SK-N-SH (cell line): ENCODE measurements around the gene PTPRS. TPM values are rescaled to one million over a fixed set of nuclear protein-coding genes. Genes with fewer than 3 reads are reported as not detected.

Source experiments
- CTCF ChIA-PET: fragments of 300-600, 350-600 bp; formaldehyde crosslinking; extraction: SDS; loops from one replicate; lab custom pipeline; 2021; lab: Yijun Ruan, JAX
- POLR2A ChIA-PET: fragments of 350-600 bp; sonication (Branson Sonifier 250); formaldehyde crosslinking; extraction: SDS; loops from one replicate; lab custom pipeline; 2020; ENCODE audit warnings: antibody characterized with exemption, inconsistent platforms; lab: Yijun Ruan, JAX
- DNase-seq: peaks from one replicate; pipeline ENCODE4 v3.0.0; 2012
- H2AFZ ChIP-seq: fragments of 200-600 bp; sonication (generic); 2 replicates; pipeline ENCODE4 v1.8.1; 2016; ENCODE audit warnings: antibody characterized with exemption, mild to moderate bottlenecking, low read depth
- H3F3A ChIP-seq: fragments of 200-600 bp; sonication (generic); replicated peaks from 2 replicates; pipeline ENCODE3; 2016; ENCODE audit warnings: antibody characterized with exemption, mild to moderate bottlenecking; ENCODE audit not compliant: insufficient read depth
- H3K27ac ChIP-seq, 2 experiments: fragments of 200-500 bp in 1 of 2; fragments of 200-600 bp in 1 of 2; sonication (Bioruptor generic) in 1 of 2; sonication (generic), shearing (Covaris generic) in 1 of 2; 2 replicates each; pipeline versions ENCODE4 v1.5.1 to v1.6.1; 2014 to 2016; ENCODE audit warnings: low read depth in 2 of 2, inconsistent platforms in 1 of 2, low read length in 1 of 2, mild to moderate bottlenecking in 1 of 2, mixed read lengths in 1 of 2
- H3K27me3 ChIP-seq: fragments of 200-600 bp; sonication (generic), shearing (Covaris generic); 2 replicates; pipeline ENCODE4 v1.6.1; 2016; ENCODE audit warnings: mixed run types; ENCODE audit not compliant: insufficient read depth
- H3K36me3 ChIP-seq, 2 experiments: fragments of 200-500 bp in 1 of 2; fragments of 200-600 bp in 1 of 2; sonication (Bioruptor generic) in 1 of 2; sonication (generic) in 1 of 2; replicated peaks in 1 of 2; 2 replicates each; pipeline versions ENCODE3 to v1.5.1; 2014 to 2016; ENCODE audit warnings: low read length in 1 of 2, mild to moderate bottlenecking in 1 of 2; ENCODE audit not compliant: insufficient read depth in 2 of 2, control insufficient read depth in 1 of 2
- H3K4me1 ChIP-seq, 2 experiments: fragments of 200-500 bp in 1 of 2; fragments of 200-600 bp in 1 of 2; sonication (Bioruptor generic) in 1 of 2; sonication (generic), shearing (Covaris generic) in 1 of 2; 2 replicates each; pipeline versions ENCODE4 v1.5.1 to v1.6.1; 2014 to 2016; ENCODE audit warnings: low read depth in 1 of 2, low read length in 1 of 2, mixed run types in 1 of 2; ENCODE audit not compliant: insufficient read depth in 2 of 2, control insufficient read depth in 1 of 2
- H3K4me2 ChIP-seq: fragments of 200-600 bp; sonication (generic), shearing (Covaris generic); 2 replicates; pipeline ENCODE4 v1.6.1; 2017; ENCODE audit warnings: mixed run types
- H3K4me3 ChIP-seq, 2 experiments: fragments of 200-500 bp in 1 of 2; fragments of 200-600 bp in 1 of 2; sonication (Bioruptor generic) in 1 of 2; sonication (generic), shearing (Covaris generic) in 1 of 2; 2 replicates each; pipeline versions ENCODE4 v1.5.1 to v1.8.1; 2014 to 2016; ENCODE audit warnings: low read depth in 2 of 2, inconsistent platforms in 1 of 2, low read length in 1 of 2, mild to moderate bottlenecking in 1 of 2, mixed read lengths in 1 of 2, moderate library complexity in 1 of 2
- H3K79me2 ChIP-seq: fragments of 200-600 bp; sonication (generic); 2 replicates; pipeline ENCODE4 v1.8.1; 2017; ENCODE audit warnings: mild to moderate bottlenecking; ENCODE audit not compliant: insufficient read depth
- H3K9ac ChIP-seq: fragments of 200-600 bp; sonication (generic); 2 replicates; pipeline ENCODE4 v1.6.1; 2017; ENCODE audit warnings: mixed run types
- H3K9me2 ChIP-seq: fragments of 200-600 bp; sonication (generic); 2 replicates; pipeline ENCODE4 v1.6.1; 2017; ENCODE audit warnings: mixed run types
- H3K9me3 ChIP-seq: fragments of 200-600 bp; sonication (generic); 2 replicates; pipeline ENCODE4 v1.6.1; 2017; ENCODE audit warnings: mixed run types, mild to moderate bottlenecking, moderate library complexity
- H4K20me1 ChIP-seq: fragments of 200-600 bp; sonication (generic); 2 replicates; pipeline ENCODE4 v1.6.1; 2017; ENCODE audit warnings: mild to moderate bottlenecking, mixed run types; ENCODE audit not compliant: insufficient read depth
- ELF1 ChIP-seq: IDR thresholded peaks from 2 replicates; pipeline ENCODE4 v1.4.0; 2012
- EZH2phosphoT487 ChIP-seq: fragments of 200-600 bp; sonication (generic); IDR thresholded peaks from 2 replicates; pipeline ENCODE4 v1.6.1; 2017; ENCODE audit warnings: low read depth, mixed run types, mild to moderate bottlenecking, antibody characterized with exemption, moderate library complexity, borderline replicate concordance
- FOSL2 ChIP-seq: IDR thresholded peaks from 2 replicates; pipeline ENCODE4 v1.4.0; 2012; ENCODE audit warnings: low read depth, mild to moderate bottlenecking, moderate library complexity, borderline replicate concordance
- FOXJ3 ChIP-seq: sonication (generic); formaldehyde crosslinking; IDR thresholded peaks from 2 replicates; pipeline ENCODE4 v1.5.1; 2020; ENCODE audit warnings: mild to moderate bottlenecking, missing genetic modification reagents
- FOXM1 ChIP-seq: IDR thresholded peaks from 2 replicates; pipeline ENCODE4 v1.4.0; 2012; ENCODE audit warnings: low read depth, mild to moderate bottlenecking
- JUND ChIP-seq: IDR thresholded peaks from 2 replicates; pipeline ENCODE4 v1.4.0; 2012
- MAX ChIP-seq: IDR thresholded peaks from 2 replicates; pipeline ENCODE4 v1.4.0; 2012; ENCODE audit warnings: low read depth
- MXI1 ChIP-seq: IDR thresholded peaks from 2 replicates; pipeline ENCODE4 v1.6.1; 2012; ENCODE audit warnings: mild to moderate bottlenecking, low read depth, low read length, improper control_type of control experiment
- NFIC ChIP-seq: IDR thresholded peaks from 2 replicates; pipeline ENCODE4 v1.4.0; 2012; ENCODE audit warnings: borderline replicate concordance
- NRF1 ChIP-seq: IDR thresholded peaks from 2 replicates; pipeline ENCODE4 v1.6.1; 2012; ENCODE audit warnings: low read depth, mild to moderate bottlenecking, low read length
- RFX5 ChIP-seq: IDR thresholded peaks from 2 replicates; pipeline ENCODE4 v1.6.1; 2012; ENCODE audit warnings: mild to moderate bottlenecking, improper control_type of control experiment, low read length
- RXRA ChIP-seq: IDR thresholded peaks from 2 replicates; pipeline ENCODE4 v1.4.0; 2012; ENCODE audit warnings: low read depth, mild to moderate bottlenecking, borderline replicate concordance
- SMC3 ChIP-seq: IDR thresholded peaks from 2 replicates; pipeline ENCODE4 v1.6.1; 2012; ENCODE audit warnings: low read depth, low read length, improper control_type of control experiment
- TAF1 ChIP-seq: IDR thresholded peaks from 2 replicates; pipeline ENCODE4 v1.6.1; 2012; ENCODE audit warnings: low read depth, mild to moderate bottlenecking, low read length, moderate library complexity, borderline replicate concordance
- TEAD4 ChIP-seq: IDR thresholded peaks from 2 replicates; pipeline ENCODE4 v1.4.0; 2012; ENCODE audit warnings: mild to moderate bottlenecking, borderline replicate concordance; ENCODE audit not compliant: insufficient read depth
- USF1 ChIP-seq: IDR thresholded peaks from 2 replicates; pipeline ENCODE4 v1.4.0; 2012; ENCODE audit warnings: low read depth, borderline replicate concordance
- WGBS: methylation state at CpG from one replicate; pipeline ENCODE4 v1.1.6; 2017; ENCODE audit warnings: low lambda C conversion rate; 5-methylcytosine and 5-hydroxymethylcytosine counted together
- polyA plus RNA-seq, 3 experiments: library from polyadenylated mRNA; depleted of rRNA; stranded (reverse); fragments of >200 nt; gene quantifications; 2 replicates each; pipeline ENCODE4 v1.2.3, GENCODE V29; 2012
- TF ChIP-seq, protein P1 (sequence below): fragments of 150-350 bp; IDR thresholded peaks from 2 replicates; pipeline ENCODE4 v1.6.1; 2016; ENCODE audit warnings: mild to moderate bottlenecking, low read depth, low read length
- TF ChIP-seq, protein P2 (sequence below): IDR thresholded peaks from 2 replicates; pipeline ENCODE4 v1.4.0; 2012; ENCODE audit warnings: low read depth, borderline replicate concordance
- TF ChIP-seq, protein P3 (sequence below): fragments of 200-600 bp; sonication (generic); IDR thresholded peaks from 2 replicates; pipeline ENCODE4 v1.6.1; 2017; ENCODE audit warnings: antibody characterized with exemption, mild to moderate bottlenecking, moderate library complexity

PTPRS gene
- polyA plus RNA-seq, 1 of the 3 experiments (the other 2 are of a cell fraction): 91.0 TPM

DNA sequence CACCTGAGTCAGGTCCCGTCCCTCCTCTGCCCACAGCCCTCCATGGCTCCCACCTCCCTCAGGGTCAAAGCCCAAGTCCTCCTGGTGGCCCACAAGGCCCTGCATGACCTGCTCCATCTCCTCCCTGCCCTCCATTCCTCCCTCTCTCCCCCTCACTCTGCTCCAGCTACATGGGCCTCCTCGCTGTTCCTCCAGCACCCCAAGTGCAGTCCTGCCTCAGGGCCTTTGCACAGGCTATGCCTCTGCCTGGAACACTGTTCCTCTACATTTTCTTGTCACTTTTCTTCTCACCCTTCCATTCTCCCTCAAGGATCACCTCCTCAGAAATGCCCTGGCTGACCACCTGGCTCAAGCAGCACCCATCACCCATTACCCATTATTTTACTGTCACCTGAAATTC is 41.5 kb downstream of the PTPRS start:
- WGBS: 98% methylated on average over 2 of the region's 2 CpGs
- CTCF ChIA-PET: no interaction called here
- no peaks in the 10 kb centered on the region; the same call in 1 of the 2 replicates for H4K20me1 ChIP-seq

GRCh38 chr19:5298471-5298901 is 42.1 kb downstream of the PTPRS start:
- H3K27ac ChIP-seq: no peak overlapping the region
- H3K9me3 ChIP-seq: no peaks in the 10 kb centered on the region
- ChIA-PET CTCF (interaction anchor here (0.6 to 0.7 kb wide), 2 partner anchors 205 to 561 kb away, joined by 3 read pairs; no protein-coding TSS in a partner anchor), POLR2A (interaction anchor here (1.1 kb wide), 1 partner anchor 10 kb away, joined by 3 read pairs; no protein-coding TSS in a partner anchor)
- no peak overlapping the region for H2AFZ ChIP-seq
- 90% methylated on average over 2 of the region's 13 CpGs for WGBS
- no peak overlapping the region for H3K4me3 ChIP-seq
- no peak for DNase-seq
- H3K27me3 ChIP-seq: no peaks in the 10 kb centered on the region
- H3K36me3 ChIP-seq: no peaks in the 10 kb centered on the region
- no peak overlapping the region for H3K4me2 ChIP-seq
- H4K20me1 ChIP-seq: no peaks in the 10 kb centered on the region; the same call in 1 of the 2 replicates
- peaks cover 1% of the 10 kb centered on the region for H3F3A ChIP-seq
- H3K4me1 ChIP-seq: peaks cover 0 to 7% of the 10 kb centered on the region in 2 experiments; a peak in 1 of 4 replicates
- no peak overlapping the region for H3K9ac ChIP-seq
- H3K9me2 ChIP-seq: no peaks in the 10 kb centered on the region
- TF ChIP-seq EZH2phosphoT487 (no peak), RFX5 (no peak), RXRA (no peak), NFIC (no peak), TAF1 (no peak), SMC3 (no peak), FOXJ3 (CRISPR knock-in tag) (no peak), ELF1 (no peak), USF1 (no peak), NRF1 (no peak), FOXM1 (no peak), JUND (no peak), MXI1 (no peak), FOSL2 (no peak)
- TF ChIP-seq, protein P1, sequence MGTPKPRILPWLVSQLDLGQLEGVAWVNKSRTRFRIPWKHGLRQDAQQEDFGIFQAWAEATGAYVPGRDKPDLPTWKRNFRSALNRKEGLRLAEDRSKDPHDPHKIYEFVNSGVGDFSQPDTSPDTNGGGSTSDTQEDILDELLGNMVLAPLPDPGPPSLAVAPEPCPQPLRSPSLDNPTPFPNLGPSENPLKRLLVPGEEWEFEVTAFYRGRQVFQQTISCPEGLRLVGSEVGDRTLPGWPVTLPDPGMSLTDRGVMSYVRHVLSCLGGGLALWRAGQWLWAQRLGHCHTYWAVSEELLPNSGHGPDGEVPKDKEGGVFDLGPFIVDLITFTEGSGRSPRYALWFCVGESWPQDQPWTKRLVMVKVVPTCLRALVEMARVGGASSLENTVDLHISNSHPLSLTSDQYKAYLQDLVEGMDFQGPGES: no peak
- TF ChIP-seq, protein P2, sequence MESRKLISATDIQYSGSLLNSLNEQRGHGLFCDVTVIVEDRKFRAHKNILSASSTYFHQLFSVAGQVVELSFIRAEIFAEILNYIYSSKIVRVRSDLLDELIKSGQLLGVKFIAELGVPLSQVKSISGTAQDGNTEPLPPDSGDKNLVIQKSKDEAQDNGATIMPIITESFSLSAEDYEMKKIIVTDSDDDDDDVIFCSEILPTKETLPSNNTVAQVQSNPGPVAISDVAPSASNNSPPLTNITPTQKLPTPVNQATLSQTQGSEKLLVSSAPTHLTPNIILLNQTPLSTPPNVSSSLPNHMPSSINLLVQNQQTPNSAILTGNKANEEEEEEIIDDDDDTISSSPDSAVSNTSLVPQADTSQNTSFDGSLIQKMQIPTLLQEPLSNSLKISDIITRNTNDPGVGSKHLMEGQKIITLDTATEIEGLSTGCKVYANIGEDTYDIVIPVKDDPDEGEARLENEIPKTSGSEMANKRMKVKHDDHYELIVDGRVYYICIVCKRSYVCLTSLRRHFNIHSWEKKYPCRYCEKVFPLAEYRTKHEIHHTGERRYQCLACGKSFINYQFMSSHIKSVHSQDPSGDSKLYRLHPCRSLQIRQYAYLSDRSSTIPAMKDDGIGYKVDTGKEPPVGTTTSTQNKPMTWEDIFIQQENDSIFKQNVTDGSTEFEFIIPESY: no peak
- TF ChIP-seq, protein P3, sequence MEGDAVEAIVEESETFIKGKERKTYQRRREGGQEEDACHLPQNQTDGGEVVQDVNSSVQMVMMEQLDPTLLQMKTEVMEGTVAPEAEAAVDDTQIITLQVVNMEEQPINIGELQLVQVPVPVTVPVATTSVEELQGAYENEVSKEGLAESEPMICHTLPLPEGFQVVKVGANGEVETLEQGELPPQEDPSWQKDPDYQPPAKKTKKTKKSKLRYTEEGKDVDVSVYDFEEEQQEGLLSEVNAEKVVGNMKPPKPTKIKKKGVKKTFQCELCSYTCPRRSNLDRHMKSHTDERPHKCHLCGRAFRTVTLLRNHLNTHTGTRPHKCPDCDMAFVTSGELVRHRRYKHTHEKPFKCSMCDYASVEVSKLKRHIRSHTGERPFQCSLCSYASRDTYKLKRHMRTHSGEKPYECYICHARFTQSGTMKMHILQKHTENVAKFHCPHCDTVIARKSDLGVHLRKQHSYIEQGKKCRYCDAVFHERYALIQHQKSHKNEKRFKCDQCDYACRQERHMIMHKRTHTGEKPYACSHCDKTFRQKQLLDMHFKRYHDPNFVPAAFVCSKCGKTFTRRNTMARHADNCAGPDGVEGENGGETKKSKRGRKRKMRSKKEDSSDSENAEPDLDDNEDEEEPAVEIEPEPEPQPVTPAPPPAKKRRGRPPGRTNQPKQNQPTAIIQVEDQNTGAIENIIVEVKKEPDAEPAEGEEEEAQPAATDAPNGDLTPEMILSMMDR: no peak
- H3K79me2 ChIP-seq: no peaks in the 10 kb centered on the region

More for the DNA sequence above, 41.5 kb downstream of the PTPRS start:
- Histone ChIP-seq H3K79me2 (no peaks in the 10 kb centered on the region), H3K4me2 (no peak overlapping the region), H3K9ac (no peak overlapping the region), H3K9me2 (no peaks in the 10 kb centered on the region), H3K27me3 (no peaks in the 10 kb centered on the region), H3K9me3 (no peaks in the 10 kb centered on the region), H3K27ac (no peak overlapping the region), H3K4me1 (peaks cover 0 to 5% of the 10 kb centered on the region in 2 experiments; a peak in 1 of 4 replicates), H3K4me3 (no peak overlapping the region), H3K36me3 (no peaks in the 10 kb centered on the region), H2AFZ (no peak overlapping the region), H3F3A (no peaks in the 10 kb centered on the region)
- POLR2A ChIA-PET: interaction anchor here (1.1 kb wide), 1 partner anchor 9 kb away, joined by 3 read pairs; no protein-coding TSS in a partner anchor
- no peak for TF ChIP-seq USF1
- TF ChIP-seq NFIC: no peak
- no peak for TF ChIP-seq TEAD4
- TF ChIP-seq MAX: no peak
- no peak for DNase-seq
